Keratinocyte (primary cell): Measurements from ENCODE around the gene SMCO2. TPM values are rescaled to one million over a fixed set of nuclear protein-coding genes. Genes with fewer than 3 reads are reported as not detected.

ENCODE experiments used
- DNase-seq: peaks from one replicate; pipeline ENCODE4 v3.0.0-alpha.2; 2011; ENCODE audit warnings: low read depth, missing footprints, low spot score
- FAIRE-seq: peaks from 2 replicates; lab custom pipeline; 2011; peaks lifted over from hg19 to GRCh38; lab: Jason Lieb, UNC
- H2AFZ ChIP-seq: 2 replicates; pipeline ENCODE4 v1.6.0; 2012; ENCODE audit warnings: low read length, control low read depth, inconsistent platforms; ENCODE audit not compliant: control insufficient read depth
- H3K27ac ChIP-seq: 2 replicates; pipeline ENCODE4 v1.5.1; 2011; ENCODE audit warnings: low read length; ENCODE audit not compliant: control insufficient read depth, insufficient read depth
- H3K27me3 ChIP-seq: 3 replicates; pipeline ENCODE4 v1.6.0; 2011; ENCODE audit warnings: low read length; ENCODE audit not compliant: control insufficient read depth, insufficient read depth; ENCODE audit errors: extremely low read depth
- H3K36me3 ChIP-seq, 2 experiments: 2 replicates in 1 of 2; 3 replicates in 1 of 2; pipeline ENCODE4 v1.5.1; 2011; ENCODE audit warnings: low read length in 2 of 2, mild to moderate bottlenecking in 1 of 2; ENCODE audit not compliant: control insufficient read depth in 2 of 2, insufficient read depth in 2 of 2; ENCODE audit errors: extremely low read depth in 1 of 2
- H3K4me1 ChIP-seq: 3 replicates; pipeline ENCODE4 v1.5.1; 2011; ENCODE audit warnings: low read length; ENCODE audit not compliant: control insufficient read depth, insufficient read depth; ENCODE audit errors: extremely low read depth
- H3K4me2 ChIP-seq: 3 replicates; pipeline ENCODE4 v1.6.0; 2011; ENCODE audit warnings: low read depth, low read length; ENCODE audit not compliant: control insufficient read depth, insufficient read depth; ENCODE audit errors: extremely low read depth
- H3K4me3 ChIP-seq, 3 experiments: fragments of 200-600 bp in 1 of 3; sonication (generic) in 1 of 3; 2 replicates in 2 of 3; 3 replicates in 1 of 3; pipeline ENCODE4 v1.5.1; 2011 to 2016; ENCODE audit warnings: low read length in 3 of 3, mild to moderate bottlenecking in 3 of 3, control low read depth in 2 of 3, inconsistent platforms in 1 of 3, low read depth in 1 of 3, mixed read lengths in 1 of 3, mixed run types in 1 of 3, moderate library complexity in 1 of 3; ENCODE audit not compliant: control insufficient read depth in 2 of 3, insufficient read depth in 2 of 3; ENCODE audit errors: extremely low read depth in 1 of 3
- H3K79me2 ChIP-seq: 2 replicates; pipeline ENCODE4 v1.6.0; 2012; ENCODE audit warnings: low read length; ENCODE audit not compliant: control insufficient read depth, insufficient read depth
- H3K9ac ChIP-seq: 3 replicates; pipeline ENCODE4 v1.6.0; 2011; ENCODE audit warnings: low read length; ENCODE audit not compliant: control insufficient read depth, insufficient read depth; ENCODE audit errors: extremely low read depth
- H3K9me1 ChIP-seq: 3 replicates; pipeline ENCODE4 v1.6.0; 2011; ENCODE audit warnings: low read length; ENCODE audit not compliant: control insufficient read depth, insufficient read depth; ENCODE audit errors: extremely low read depth
- H3K9me3 ChIP-seq: 2 replicates; pipeline ENCODE4 v1.5.1; 2012; ENCODE audit warnings: low read depth, low read length; ENCODE audit not compliant: control insufficient read depth
- H4K20me1 ChIP-seq: 3 replicates; pipeline ENCODE4 v1.6.0; 2011; ENCODE audit warnings: low read length; ENCODE audit not compliant: control insufficient read depth, insufficient read depth; ENCODE audit errors: extremely low read depth
- EZH2 ChIP-seq: IDR thresholded peaks from one replicate; pipeline ENCODE4 v1.6.1; 2012; ENCODE audit warnings: inconsistent platforms, mild to moderate bottlenecking, low read length, moderate library complexity
- dilution Hi-C: fragments of 300-500 bp; cut with MboI; formaldehyde crosslinking; loops from one replicate; pipeline ENCODE4 v1.7.0; 2020; ENCODE audit warnings: low sequenced_read_pairs; ENCODE audit not compliant: extremely low pct_ligation_motif_present
- polyA plus RNA-seq, 5 experiments: library from polyadenylated mRNA; depleted of rRNA in 3 of 5; stranded (reverse) in 3 of 5; stranded (forward) in 1 of 5; unstranded in 1 of 5; fragments of >200 nt; gene quantifications; 1 replicate in 1 of 5; 2 replicates in 3 of 5; 3 replicates in 1 of 5; pipeline versions ENCODE4 v1.2.1 to v1.2.3, GENCODE V29; 2011 to 2012; ENCODE audit warnings: missing spikeins in 2 of 5, low read depth in 1 of 5, low replicate concordance in 1 of 5
- TF ChIP-seq, protein P1 (sequence below), 3 experiments: IDR thresholded peaks in 1 of 3; conservative IDR thresholded peaks in 1 of 3; optimal IDR thresholded peaks in 1 of 3; 2 replicates in 2 of 3; 3 replicates in 1 of 3; pipeline versions ENCODE3 to v1.5.1; 2011; ENCODE audit warnings: low read length in 3 of 3, mild to moderate bottlenecking in 3 of 3, moderate library complexity in 2 of 3, control low read depth in 1 of 3, inconsistent platforms in 1 of 3; ENCODE audit not compliant: insufficient read depth in 2 of 3; ENCODE audit errors: extremely low read depth in 1 of 3

Gene SMCO2
- polyA plus RNA-seq, 1 donor (not counting 4 experiments of a cell fraction or from before 2014, with no cell fraction given): 0.49 TPM

- FAIRE-seq (peak; percentile 66), DNase-seq (no peak)
- dilution Hi-C loops: no loop called here
- H3K9me1 ChIP-seq: peaks cover 6% of the 10 kb centered on the region
- no peak for TF ChIP-seq EZH2
- H3K27ac ChIP-seq: peak overlapping the region; percentile 98
- peaks cover 57% of the 10 kb centered on the region for H3K79me2 ChIP-seq
- no peak overlapping the region for H2AFZ ChIP-seq
- H4K20me1 ChIP-seq: no peaks in the 10 kb centered on the region
- H3K4me2 ChIP-seq: peak overlapping the region; percentile 70
- H3K9me3 ChIP-seq: no peaks in the 10 kb centered on the region
- no peaks in the 10 kb centered on the region for H3K27me3 ChIP-seq
- H3K36me3 ChIP-seq: peaks cover 1 to 7% of the 10 kb centered on the region in 2 experiments
- H3K4me1 ChIP-seq: peaks cover 23% of the 10 kb centered on the region
- H3K9ac ChIP-seq: peak overlapping the region; percentile 96
- peak overlapping the region; percentile 83 to 93 (median 85) for H3K4me3 ChIP-seq
These were observed 78.6 kb downstream of the SMCO2 start for GRCh38 chr12:27524839-27525753.

- Histone ChIP-seq H3K27ac (no peak overlapping the region), H4K20me1 (peaks cover 2% of the 10 kb centered on the region), H3K4me3 (no peak overlapping the region), H2AFZ (no peak overlapping the region), H3K36me3 (peaks cover 1 to 7% of the 10 kb centered on the region in 2 experiments), H3K9ac (no peak overlapping the region), H3K9me3 (no peaks in the 10 kb centered on the region), H3K4me1 (peaks cover 23% of the 10 kb centered on the region), H3K9me1 (peaks cover 6% of the 10 kb centered on the region), H3K27me3 (no peaks in the 10 kb centered on the region), H3K4me2 (no peak overlapping the region), H3K79me2 (peaks cover 81% of the 10 kb centered on the region)
- no peak for TF ChIP-seq EZH2
- TF ChIP-seq, protein P1, sequence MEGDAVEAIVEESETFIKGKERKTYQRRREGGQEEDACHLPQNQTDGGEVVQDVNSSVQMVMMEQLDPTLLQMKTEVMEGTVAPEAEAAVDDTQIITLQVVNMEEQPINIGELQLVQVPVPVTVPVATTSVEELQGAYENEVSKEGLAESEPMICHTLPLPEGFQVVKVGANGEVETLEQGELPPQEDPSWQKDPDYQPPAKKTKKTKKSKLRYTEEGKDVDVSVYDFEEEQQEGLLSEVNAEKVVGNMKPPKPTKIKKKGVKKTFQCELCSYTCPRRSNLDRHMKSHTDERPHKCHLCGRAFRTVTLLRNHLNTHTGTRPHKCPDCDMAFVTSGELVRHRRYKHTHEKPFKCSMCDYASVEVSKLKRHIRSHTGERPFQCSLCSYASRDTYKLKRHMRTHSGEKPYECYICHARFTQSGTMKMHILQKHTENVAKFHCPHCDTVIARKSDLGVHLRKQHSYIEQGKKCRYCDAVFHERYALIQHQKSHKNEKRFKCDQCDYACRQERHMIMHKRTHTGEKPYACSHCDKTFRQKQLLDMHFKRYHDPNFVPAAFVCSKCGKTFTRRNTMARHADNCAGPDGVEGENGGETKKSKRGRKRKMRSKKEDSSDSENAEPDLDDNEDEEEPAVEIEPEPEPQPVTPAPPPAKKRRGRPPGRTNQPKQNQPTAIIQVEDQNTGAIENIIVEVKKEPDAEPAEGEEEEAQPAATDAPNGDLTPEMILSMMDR (optimal IDR thresholded peaks at IDR 0.05 in 1 of 3, IDR thresholded peaks at IDR 0.05 in 1 of 3, conservative IDR thresholded peaks at IDR 0.05 in 1 of 3; ENCODE audit: extremely low read depth in 1 of 3, insufficient read depth in 2 of 3, low read length in 3 of 3): no peak
- dilution Hi-C loops: no loop called here
- no peak for DNase-seq
- no peak for FAIRE-seq
These were observed 81.0 kb downstream of the SMCO2 start for GRCh38 chr12:27527512-27527911.
